T-helper 9 cell (primary cell): ENCODE measurements around the gene DCANP1.
"Not testable (repeated sequence)": the region's sequence is repeated elsewhere in the genome, so short reads cannot be mapped to it uniquely, and the experiment has no call there.

Experiments
- DNase-seq: peaks from one replicate; pipeline ENCODE4 v3.0.0-alpha.2; 2020
- total RNA-seq, 2 donors: gene quantifications; one replicate each; lab custom pipeline; 2026; lab: John Stamatoyannopoulos, UW

The DCANP1 gene, protein sequence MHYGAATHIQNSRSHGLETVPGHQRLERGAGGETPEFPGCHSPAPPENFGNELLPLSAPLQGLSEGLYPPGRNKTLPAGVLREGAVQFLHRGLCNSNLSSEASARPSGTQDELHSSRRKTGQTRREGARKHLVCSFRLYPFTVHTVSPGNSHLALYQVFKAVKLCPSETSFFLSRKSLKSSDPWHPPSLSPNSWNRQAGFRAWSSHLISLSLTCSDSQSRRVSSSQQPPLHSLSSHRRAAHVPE
- total RNA-seq, result 0 reads per million in 2 donors

DNA sequence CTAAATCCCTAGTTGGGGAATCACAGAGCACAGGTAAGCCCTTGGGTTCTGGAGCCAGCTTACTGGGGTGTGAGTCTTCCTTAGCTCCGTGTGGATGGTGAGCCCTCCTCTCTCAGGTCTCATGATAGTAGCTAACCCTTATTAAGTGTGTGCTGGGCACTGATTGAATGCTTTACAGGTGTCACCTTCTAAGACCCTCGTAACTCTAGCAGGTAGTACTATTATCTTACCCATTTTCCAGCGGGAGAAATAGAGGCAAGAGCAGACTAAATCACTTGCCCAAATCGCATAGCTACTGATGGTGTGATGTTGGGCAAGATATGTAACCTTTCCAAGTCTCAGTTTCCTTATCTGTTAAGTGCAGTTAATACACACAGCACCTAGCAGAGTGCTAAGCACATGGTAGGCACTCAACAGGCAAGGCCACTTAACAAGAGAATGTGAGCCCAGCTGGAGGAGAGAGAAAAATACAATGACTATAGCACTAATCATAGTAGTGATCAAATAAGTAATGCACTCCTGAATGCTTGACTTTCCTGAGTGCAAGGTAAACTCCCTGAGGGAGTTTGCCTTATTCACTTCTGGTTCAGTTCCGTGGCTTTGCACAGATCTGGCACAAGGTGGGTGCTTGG is at the start of gene DCANP1:
Gene DCANP1, minus strand, starts transcription at position 51 of the 632 bp plus-strand sequence. CDS start 240 bp downstream, outside the sequence.
- no peak for DNase-seq

GRCh38 chr5:135495531-135495930 is 48.4 kb upstream of the DCANP1 start:
- not testable (repeated sequence) for DNase-seq

DNA sequence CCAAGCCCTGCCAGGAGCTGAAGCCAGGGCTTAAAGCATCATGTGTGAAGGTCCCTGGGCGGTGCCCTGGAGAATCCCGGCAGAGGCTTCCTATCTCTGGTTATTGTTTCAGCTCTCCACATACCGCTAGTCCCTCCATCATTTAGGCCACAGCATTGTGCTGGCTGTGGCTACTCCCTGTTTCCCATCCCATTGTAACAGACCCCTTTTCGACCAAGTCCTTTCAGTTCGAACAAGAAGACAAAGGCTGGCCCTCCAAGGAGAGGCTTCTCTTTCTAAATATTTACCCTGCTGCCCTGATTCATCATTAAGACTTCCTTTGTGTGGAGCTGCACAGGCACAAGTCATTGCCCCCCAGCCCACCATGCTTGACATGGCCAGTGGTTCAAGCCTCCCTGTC is 47.0 kb upstream of the DCANP1 start:
- no peak for DNase-seq

DNA sequence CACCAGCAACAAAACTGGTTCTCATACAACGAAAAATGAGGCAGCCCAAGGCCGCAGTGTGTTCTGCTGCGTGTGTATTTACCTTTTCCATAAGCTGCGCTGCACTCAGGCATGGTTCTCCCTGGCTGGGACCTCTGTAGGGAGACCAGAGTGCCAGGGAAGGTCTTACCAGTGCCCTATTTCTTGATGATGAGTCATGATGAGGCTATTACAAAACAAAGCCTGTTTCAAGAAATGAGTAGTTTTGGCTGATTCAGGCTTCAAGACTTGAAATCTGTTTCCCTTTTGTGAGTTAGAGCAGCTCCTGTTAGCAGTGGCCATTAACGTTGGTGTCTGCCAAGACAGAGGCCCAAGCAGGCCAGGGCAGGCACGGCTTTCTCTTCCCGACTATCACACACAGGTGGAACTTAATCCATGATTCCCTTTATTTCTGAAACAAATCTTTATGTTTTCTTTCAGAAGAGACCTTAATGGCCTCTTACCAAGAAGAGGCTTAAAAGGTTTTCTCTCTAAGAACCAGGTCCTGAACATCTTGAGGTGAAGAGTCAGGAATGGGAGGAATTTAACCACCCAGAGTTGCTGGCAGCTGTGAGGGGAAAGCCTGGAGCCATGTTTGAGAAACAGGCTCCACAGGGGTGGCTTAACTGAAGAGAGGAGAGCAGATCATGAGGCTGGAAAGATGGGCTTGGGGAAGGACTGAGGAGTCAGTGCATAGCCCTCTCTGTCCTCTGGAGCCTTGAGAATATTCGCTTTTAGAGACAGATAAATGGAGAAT is 46.4 kb upstream of the DCANP1 start:
- DNase-seq, result no peak

DNA sequence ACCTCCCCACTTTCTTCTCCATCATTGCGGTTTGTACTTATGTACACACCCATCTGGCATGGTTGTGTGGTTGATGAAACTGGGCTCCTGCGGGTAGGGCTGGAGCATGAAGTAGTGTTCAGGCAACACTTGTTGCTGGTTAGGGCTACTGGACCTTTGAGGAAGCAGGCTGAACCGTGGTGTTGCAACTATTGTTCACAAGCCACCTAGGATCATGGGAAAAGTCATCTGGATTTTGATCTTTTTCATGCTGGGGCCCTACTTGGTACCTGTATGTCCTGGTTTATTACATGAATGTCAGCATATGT is 45.1 kb upstream of the DCANP1 start:
- DNase-seq, result no peak

DNA sequence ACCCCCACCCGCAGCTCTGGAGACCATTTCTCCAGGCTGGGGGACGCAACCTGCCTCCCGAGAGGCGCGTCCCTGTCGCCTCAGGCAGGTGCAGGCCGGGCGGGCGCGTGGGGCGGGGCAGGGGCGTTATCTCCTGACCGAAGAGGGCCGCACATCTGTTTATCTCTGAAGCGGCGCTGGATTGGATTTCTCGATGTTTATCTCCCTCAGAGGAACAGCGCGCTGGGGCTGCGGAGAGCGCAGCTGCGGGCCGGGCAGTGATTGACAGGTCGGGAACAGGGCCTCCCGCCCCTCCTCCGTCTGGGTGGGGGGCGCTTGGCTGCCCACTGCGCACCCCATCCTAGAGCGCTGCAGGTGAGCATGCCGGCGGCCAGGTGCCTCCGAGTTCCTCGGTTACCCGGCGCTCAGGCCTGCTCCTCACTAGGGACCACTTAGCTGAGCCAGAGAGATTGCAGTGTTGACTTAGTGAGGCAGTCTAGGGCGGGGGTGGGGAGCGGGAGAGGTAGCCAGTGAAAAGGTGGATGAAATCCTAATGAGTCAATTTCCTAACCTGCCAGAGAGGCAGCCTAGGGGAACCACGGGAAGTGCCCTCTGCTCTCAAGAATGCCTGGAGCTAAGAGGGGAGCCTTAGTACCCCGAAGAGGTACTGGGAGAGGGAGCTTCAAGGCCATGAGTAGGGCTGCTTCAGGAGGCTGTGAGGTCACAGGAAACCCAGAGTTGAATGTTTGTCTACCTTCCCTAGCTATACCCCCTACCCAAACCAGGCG is 44.6 kb upstream of the DCANP1 start:
- no peak for DNase-seq

GRCh38 chr5:135491038-135491551 is 43.9 kb upstream of the DCANP1 start:
- DNase-seq, result no peak

DNA sequence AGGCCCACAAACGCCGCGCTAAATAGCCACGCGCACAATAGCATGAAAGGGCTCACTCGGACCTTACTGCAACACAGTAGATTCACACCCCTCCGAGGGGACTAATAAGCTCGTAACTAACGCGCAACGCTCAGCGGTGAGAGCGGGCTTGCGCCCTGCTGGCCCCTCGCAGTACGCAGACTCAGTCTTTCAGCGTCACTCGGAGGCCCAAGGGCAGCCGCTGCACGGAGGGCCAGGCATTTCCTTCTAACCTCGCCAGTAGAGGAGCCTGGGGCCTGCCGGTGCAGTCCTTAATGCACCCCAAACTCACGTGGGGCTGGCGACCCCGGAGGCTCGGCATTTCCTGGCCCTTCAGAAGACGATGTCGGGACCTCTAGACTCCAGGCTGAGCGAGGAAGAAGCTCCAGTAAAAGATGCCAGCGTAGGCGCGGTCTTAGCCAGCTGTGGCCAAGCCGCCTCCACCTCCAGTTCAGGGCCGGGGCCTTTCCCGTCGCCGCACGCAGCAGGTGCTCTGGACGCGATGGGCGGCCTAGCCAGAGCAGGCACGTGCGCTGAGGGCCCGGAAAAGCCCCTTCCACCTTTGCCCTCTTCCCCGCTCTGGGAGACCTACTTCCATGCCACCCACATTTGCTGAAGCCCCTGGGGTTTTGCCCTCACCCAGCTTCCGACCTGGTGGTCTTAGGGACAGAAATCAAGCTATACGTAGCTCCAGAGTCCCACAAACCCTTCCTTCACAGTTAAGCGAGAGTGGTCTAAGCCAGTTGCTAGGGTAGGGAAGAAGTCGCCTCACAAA is 43.3 kb upstream of the DCANP1 start:
- DNase-seq, result no peak

- DNase-seq, result no peak
These were observed 42.5 kb upstream of the DCANP1 start for GRCh38 chr5:135489466-135490244.

GRCh38 chr5:135488727-135489465 is 41.7 kb upstream of the DCANP1 start:
- no peak for DNase-seq

DNA sequence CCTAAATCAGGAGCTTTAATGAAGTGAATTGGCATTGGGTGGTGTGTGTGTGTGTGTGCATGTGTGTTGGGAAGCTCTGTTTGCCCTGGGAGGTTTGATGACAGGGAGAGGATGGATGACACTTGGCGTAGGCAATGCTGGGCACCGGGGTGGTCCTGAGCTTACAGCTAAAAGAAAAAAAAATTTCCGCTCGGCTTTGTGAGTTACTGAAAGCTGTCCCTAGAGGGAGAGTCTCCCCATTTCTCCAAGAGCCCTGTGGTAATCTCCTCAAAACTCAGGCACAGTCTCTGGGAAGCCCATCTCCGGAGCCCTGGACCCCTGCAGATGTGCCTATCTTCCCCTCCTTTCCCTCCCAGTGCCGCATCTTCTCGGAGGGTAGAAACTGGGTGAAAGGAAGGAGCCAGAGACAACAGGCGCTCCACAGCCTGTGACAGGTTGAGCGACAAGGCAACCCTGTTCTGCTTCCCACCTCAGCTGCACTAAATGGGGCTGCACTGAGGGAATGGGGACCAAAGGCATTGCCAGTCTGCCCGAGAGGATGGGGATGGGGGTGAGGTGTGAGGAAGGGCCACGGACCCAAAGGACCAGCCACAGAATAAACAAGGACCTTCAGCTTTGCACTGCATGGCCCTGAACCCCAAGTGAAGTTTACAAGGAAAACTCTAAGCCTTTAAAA is 40.8 kb upstream of the DCANP1 start:
- no peak for DNase-seq

- no peak for DNase-seq
These were observed 39.9 kb upstream of the DCANP1 start for GRCh38 chr5:135487037-135487395.

DNA sequence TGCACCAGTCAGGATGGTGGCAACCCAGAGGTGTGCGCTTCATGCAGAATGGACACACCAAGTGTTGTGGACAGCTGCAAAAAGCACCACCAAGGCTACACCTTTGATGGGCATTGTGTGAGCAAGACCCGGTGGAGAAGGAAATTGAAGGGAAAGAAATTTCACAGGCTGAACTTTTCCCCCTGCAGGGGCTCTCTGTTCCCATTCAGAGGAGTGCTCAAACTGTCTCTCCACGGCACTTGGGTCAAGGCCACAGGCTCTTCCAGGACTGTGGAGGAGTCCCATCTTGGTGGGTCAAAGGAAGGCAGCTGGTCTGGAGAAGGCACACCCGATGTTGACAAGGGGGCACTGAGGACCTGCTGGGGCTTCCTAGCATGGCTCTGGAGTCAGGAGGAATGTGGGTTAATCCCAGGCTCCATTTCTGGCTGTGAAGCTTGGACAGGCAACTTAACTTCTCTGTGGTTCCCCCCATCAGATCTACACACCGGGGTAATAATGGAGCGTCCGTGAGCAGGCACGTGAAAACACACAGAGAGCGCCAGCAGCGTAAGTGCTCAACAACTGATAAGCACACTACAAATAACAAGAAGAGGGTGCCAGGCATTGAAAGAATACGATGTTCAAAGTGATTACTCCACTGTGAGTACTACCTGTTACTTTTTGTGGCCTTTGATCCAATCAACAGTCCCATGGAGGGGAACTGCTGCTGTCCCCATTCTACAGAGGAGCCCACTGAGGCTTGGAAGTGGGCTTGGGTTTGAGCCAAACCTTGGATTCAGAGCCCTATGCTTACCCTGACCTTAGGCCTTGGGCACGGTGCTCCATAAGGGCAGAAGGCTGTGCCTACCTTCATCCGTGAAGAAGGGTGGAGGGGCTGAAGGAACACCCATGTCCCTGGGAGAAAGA is 39.2 kb upstream of the DCANP1 start:
- no peak for DNase-seq

GRCh38 chr5:135484674-135485086 is 37.5 kb upstream of the DCANP1 start:
- DNase-seq, result no peak

- no peak for DNase-seq
These were observed 36.1 kb upstream of the DCANP1 start for GRCh38 chr5:135483254-135483653.

- DNase-seq, result no peak
These were observed 35.3 kb upstream of the DCANP1 start for GRCh38 chr5:135482381-135482933.

DNA sequence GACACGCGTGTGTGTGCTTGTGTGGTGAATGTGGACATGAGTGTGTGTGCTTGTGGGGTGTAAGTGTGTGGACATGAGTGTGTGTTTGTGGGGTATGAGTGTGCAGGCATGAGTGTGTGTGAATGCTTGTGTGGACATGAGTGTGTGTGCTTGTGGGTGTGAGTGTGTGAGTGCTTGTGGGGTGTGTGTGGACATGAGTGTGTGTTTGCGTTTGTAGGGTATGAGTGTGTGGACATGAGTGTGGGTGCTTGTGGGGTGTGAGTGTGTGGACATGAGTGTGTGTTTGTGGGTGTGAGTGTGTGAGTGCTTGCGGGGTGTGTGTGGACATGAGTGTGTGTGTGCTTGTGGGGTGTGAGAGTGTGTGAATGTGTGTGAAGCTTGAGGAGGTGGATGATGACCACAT is 34.8 kb upstream of the DCANP1 start:
- DNase-seq, result no peak

- DNase-seq, result no peak
These were observed 34.2 kb upstream of the DCANP1 start for GRCh38 chr5:135481387-135481786.

- no peak for DNase-seq
These were observed 33.4 kb upstream of the DCANP1 start for GRCh38 chr5:135480511-135480910.
